MCF 10A (cell line): ENCODE data around the gene SPRY1. TPM values are rescaled to one million over a fixed set of nuclear protein-coding genes. Genes with fewer than 3 reads are reported as not detected.
A peak's percentile ranks its signal among the peaks of the same experiment; 100 is the strongest.

Experiments
- BruUV-seq: library from RNA; stranded (reverse); fragments of 400-500 nt; replicated peaks from 2 replicates; lab custom pipeline; 2021; lab: Mats Ljungman, UMichigan
- CTCF ChIA-PET: fragments of 300-600 bp; sonication (Branson Sonifier 250); formaldehyde crosslinking; extraction: SDS; loops from one replicate; lab custom pipeline; 2021; ENCODE audit warnings: antibody characterized with exemption, inconsistent platforms; lab: Yijun Ruan, JAX
- POLR2A ChIA-PET: fragments of 300-600, 350-650 bp; sonication (Branson Sonifier 250); formaldehyde crosslinking; extraction: SDS; loops from one replicate; lab custom pipeline; 2020; ENCODE audit warnings: antibody characterized with exemption, inconsistent platforms; lab: Yijun Ruan, JAX
- DNase-seq: peaks from one replicate; pipeline ENCODE4 v3.0.0-alpha.2; 2018; ENCODE audit not compliant: unreplicated experiment
- H3K27ac Mint-ChIP-seq: one replicate; pipeline ENCODE4 v1.8.0; 2022; ENCODE audit warnings: mild to moderate bottlenecking, low read depth, mixed read lengths; ENCODE audit not compliant: unreplicated experiment
- H3K27me3 Mint-ChIP-seq: one replicate; pipeline ENCODE4 v1.8.0; 2022; ENCODE audit warnings: mixed read lengths; ENCODE audit not compliant: insufficient read depth, unreplicated experiment
- H3K36me3 Mint-ChIP-seq: one replicate; pipeline ENCODE4 v1.8.0; 2022; ENCODE audit warnings: mild to moderate bottlenecking, moderate library complexity, mixed read lengths; ENCODE audit not compliant: insufficient read depth, unreplicated experiment
- H3K4me1 Mint-ChIP-seq: one replicate; pipeline ENCODE4 v1.8.0; 2022; ENCODE audit warnings: mixed read lengths; ENCODE audit not compliant: insufficient read depth, unreplicated experiment
- H3K4me3 Mint-ChIP-seq: one replicate; pipeline ENCODE4 v1.8.0; 2022; ENCODE audit warnings: mild to moderate bottlenecking, moderate library complexity, mixed read lengths; ENCODE audit not compliant: unreplicated experiment
- H3K9me3 Mint-ChIP-seq: one replicate; pipeline ENCODE4 v1.8.0; 2022; ENCODE audit warnings: mixed read lengths; ENCODE audit not compliant: unreplicated experiment
- CTCF ChIP-seq: fragments of 200-600 bp; IDR thresholded peaks from one replicate; pipeline ENCODE4 v1.8.0; 2022; ENCODE audit warnings: antibody characterized with exemption, mild to moderate bottlenecking; ENCODE audit not compliant: unreplicated experiment
- intact Hi-C: fragments of 100-400 bp; cut with micrococcal nuclease; formaldehyde crosslinking; loops from 2 replicates; pipeline ENCODE4 v1.14.1; 2022
- total RNA-seq: library from RNA; stranded (reverse); gene quantifications from 2 replicates; pipeline ENCODE4 v1.2.3, GENCODE V29; 2022

SPRY1 gene
- total RNA-seq, 1 experiment from 2014 or later = 5.6 TPM

GRCh38 chr4:123452616-123453015 is 56.0 kb downstream of the SPRY1 start:
- no TSS peak for BruUV-seq
- Mint-ChIP-seq H3K27ac (no peak overlapping the region), H3K36me3 (no peaks in the 10 kb centered on the region), H3K9me3 (no peaks in the 10 kb centered on the region), H3K4me3 (no peak overlapping the region), H3K27me3 (no peaks in the 10 kb centered on the region), H3K4me1 (peaks cover 9% of the 10 kb centered on the region)
- POLR2A ChIA-PET = interaction anchor here (0.7 to 1.2 kb wide), 2 partner anchors 34 to 37 kb away, joined by 3 to 6 read pairs; no protein-coding TSS in a partner anchor
- no peak for TF ChIP-seq CTCF
- intact Hi-C loops = loop anchor here (2.0 kb wide), 1 partner anchor 54 kb away; no protein-coding TSS in a partner anchor
- DNase-seq = peak; percentile 80
- CTCF ChIA-PET = interaction anchor here (0.5 to 1.8 kb wide), 2 partner anchors 193 to 209 kb away, joined by 3 to 5 read pairs; no protein-coding TSS in a partner anchor

GRCh38 chr4:123453061-123453680 is 56.6 kb downstream of the SPRY1 start:
- no peak for TF ChIP-seq CTCF
- intact Hi-C loops = loop anchor here (2.0 kb wide), 1 partner anchor 54 kb away; no protein-coding TSS in a partner anchor
- H3K36me3 Mint-ChIP-seq = no peaks in the 10 kb centered on the region
- H3K9me3 Mint-ChIP-seq = no peaks in the 10 kb centered on the region
- no peak for DNase-seq
- H3K4me3 Mint-ChIP-seq = no peak overlapping the region
- H3K4me1 Mint-ChIP-seq = peaks cover 9% of the 10 kb centered on the region
- H3K27me3 Mint-ChIP-seq = no peaks in the 10 kb centered on the region
- BruUV-seq = no TSS peak
- ChIA-PET CTCF (interaction anchor here (0.5 to 1.8 kb wide), 4 partner anchors 38 to 806 kb away, joined by 3 to 5 read pairs (median 3); no protein-coding TSS in a partner anchor), POLR2A (interaction anchor here (0.7 to 1.2 kb wide), 3 partner anchors 35 to 72 kb away, joined by 3 to 6 read pairs (median 3); no protein-coding TSS in a partner anchor)
- H3K27ac Mint-ChIP-seq = no peak overlapping the region
